HepG2 (cell line): ENCODE measurements around the gene NFIC. TPM values are rescaled to one million over a fixed set of nuclear protein-coding genes. Genes with fewer than 3 reads are reported as not detected.

Source experiments
- ATAC-seq: fragments of 200-7000 bp; cut with Tn5 transposase; 3 replicates; pipeline ENCODE4 v1.9.1; 2020; ENCODE audit warnings: mild to moderate bottlenecking, moderate library complexity
- BruUV-seq: library from RNA; stranded (reverse); fragments of 400-500 nt; replicated peaks from 2 replicates; lab custom pipeline; 2021; lab: Mats Ljungman, UMichigan
- CTCF ChIA-PET: fragments of 300-600 bp; formaldehyde crosslinking; extraction: SDS; loops from one replicate; lab custom pipeline; 2021; ENCODE audit warnings: low total read pairs, inconsistent platforms, low intra/inter-chr PET ratio; lab: Yijun Ruan, JAX
- POLR2A ChIA-PET: fragments of 350-600 bp; sonication (Branson Sonifier 250); formaldehyde crosslinking; loops from one replicate; lab custom pipeline; 2020; ENCODE audit warnings: antibody characterized with exemption, inconsistent platforms; lab: Yijun Ruan, JAX
- DNase-seq: peaks from one replicate; pipeline ENCODE4 v3.0.0-alpha.2; 2015; ENCODE audit warnings: low spot score
- FAIRE-seq: peaks from 3 replicates; lab custom pipeline; 2011; peaks lifted over from hg19 to GRCh38; lab: Jason Lieb, UNC
- H2AFZ ChIP-seq: one replicate; pipeline ENCODE4 v1.6.1; 2011; ENCODE audit warnings: low read length, inconsistent platforms
- H3K27ac ChIP-seq: fragments of 300-600 bp; 3 replicates; pipeline ENCODE4 v1.8.0; 2011; ENCODE audit warnings: mixed run types, mild to moderate bottlenecking, mixed read lengths, low read length, inconsistent platforms; ENCODE audit not compliant: insufficient read depth; ENCODE audit errors: extremely low read length
- H3K27me3 ChIP-seq, 2 experiments: fragments of 200-600 bp in 1 of 2; 2 replicates in 1 of 2; 3 replicates in 1 of 2; pipeline versions ENCODE4 v1.6.0 to v1.8.0; 2011; ENCODE audit warnings: low read length in 2 of 2, mild to moderate bottlenecking in 2 of 2, moderate library complexity in 2 of 2, inconsistent platforms in 1 of 2; ENCODE audit not compliant: insufficient read depth in 2 of 2, control insufficient read depth in 1 of 2
- H3K36me3 ChIP-seq, 2 experiments: fragments of 200-600 bp in 1 of 2; replicated peaks in 1 of 2; 2 replicates in 1 of 2; 3 replicates in 1 of 2; pipeline versions ENCODE4 v1.5.1 to v1.8.0; 2011; ENCODE audit warnings: low read length in 2 of 2, inconsistent platforms in 1 of 2; ENCODE audit not compliant: insufficient read depth in 2 of 2, control insufficient read depth in 1 of 2
- H3K4me1 ChIP-seq: 2 replicates; pipeline ENCODE4 v1.5.1; 2012; ENCODE audit warnings: low read length, inconsistent platforms; ENCODE audit not compliant: insufficient read depth
- H3K4me2 ChIP-seq: 2 replicates; pipeline ENCODE4 v1.6.0; 2011; ENCODE audit warnings: low read depth, low read length, inconsistent platforms
- H3K4me3 ChIP-seq, 3 experiments: fragments of 200-600 bp in 1 of 3; sonication (generic), shearing (Covaris generic) in 1 of 3; replicated peaks in 1 of 3; 2 replicates each; pipeline ENCODE4 v1.5.1; 2011 to 2016; ENCODE audit warnings: low read length in 3 of 3, inconsistent platforms in 2 of 3, low read depth in 2 of 3, mild to moderate bottlenecking in 2 of 3, control low read depth in 1 of 3, mixed read lengths in 1 of 3; ENCODE audit not compliant: insufficient read depth in 1 of 3
- H3K79me2 ChIP-seq: one replicate; pipeline ENCODE4 v1.6.1; 2011; ENCODE audit warnings: low read length, inconsistent platforms; ENCODE audit not compliant: insufficient read depth
- H3K9ac ChIP-seq: 2 replicates; pipeline ENCODE4 v1.6.0; 2011; ENCODE audit warnings: mild to moderate bottlenecking, low read depth, low read length, inconsistent platforms; ENCODE audit not compliant: insufficient read depth
- H3K9me3 ChIP-seq: 2 replicates; pipeline ENCODE4 v1.5.1; 2012; ENCODE audit warnings: mild to moderate bottlenecking, low read length
- H4K20me1 ChIP-seq: 2 replicates; pipeline ENCODE4 v1.6.0; 2011; ENCODE audit warnings: inconsistent platforms, mild to moderate bottlenecking, low read length, moderate library complexity; ENCODE audit not compliant: insufficient read depth
- FOXK2 ChIP-seq: fragments of 450-650 bp; IDR thresholded peaks from 2 replicates; pipeline ENCODE4 v1.6.1; 2016
- KDM5B ChIP-seq: sonication (generic); formaldehyde crosslinking; IDR thresholded peaks from 2 replicates; pipeline ENCODE4 v1.4.0; 2020; ENCODE audit warnings: missing genetic modification reagents, mild to moderate bottlenecking, borderline replicate concordance
- SMAD1 ChIP-seq: sonication (generic); formaldehyde crosslinking; IDR thresholded peaks from 2 replicates; pipeline ENCODE4 v1.4.0; 2020; ENCODE audit warnings: missing genetic modification reagents, low read depth, mild to moderate bottlenecking, borderline replicate concordance
- ZNF761 ChIP-seq: sonication (generic); formaldehyde crosslinking; conservative IDR thresholded peaks from 2 replicates; pipeline ENCODE4 v1.4.0; 2020; ENCODE audit warnings: mild to moderate bottlenecking, missing genetic modification reagents
- WGBS: methylation state at CpG from one replicate; pipeline ENCODE4 v1.1.6; 2017; ENCODE audit warnings: low lambda C conversion rate; 5-methylcytosine and 5-hydroxymethylcytosine counted together
- in situ Hi-C: cut with HindIII; loops from 2 replicates; pipeline ENCODE4 v1.10.0; 2017; ENCODE audit warnings: low pct_unique_long_range_greater_than_20kb; ENCODE audit not compliant: extremely low pct_ligation_motif_present
- intact Hi-C: fragments of 100-400 bp; cut with micrococcal nuclease; formaldehyde crosslinking; loops from one replicate; pipeline ENCODE4 v1.10.0; 2022; ENCODE audit not compliant: unreplicated experiment
- polyA plus RNA-seq, 8 experiments: library from polyadenylated mRNA; depleted of rRNA in 3 of 8; stranded (reverse) in 7 of 8; unstranded in 1 of 8; fragments of >200 nt; fragmentation: Illumina TruSeq in 4 of 8; extraction: Trizol in 4 of 8; gene quantifications; 2 replicates each; pipeline versions ENCODE4 v1.2.1 to v1.2.3, GENCODE V29; 2011 to 2016; ENCODE audit warnings: low read depth in 4 of 8, missing spikeins in 1 of 8, mixed read lengths in 1 of 8; ENCODE audit not compliant: insufficient read depth in 1 of 8
- total RNA-seq, 5 experiments: library from RNA; depleted of rRNA; stranded (reverse); fragments of >200 nt; fragmentation: Illumina TruSeq; extraction: Trizol; gene quantifications; 2 replicates each; pipeline ENCODE4 v1.2.3, GENCODE V29; 2016; ENCODE audit warnings: low read depth in 1 of 5
- TF ChIP-seq, protein P1 (sequence below): sonication (generic); formaldehyde crosslinking; IDR thresholded peaks from 2 replicates; pipeline ENCODE4 v1.4.0; 2020; ENCODE audit warnings: missing genetic modification reagents, mild to moderate bottlenecking, borderline replicate concordance
- TF ChIP-seq, protein P2 (sequence below): sonication (generic); formaldehyde crosslinking; IDR thresholded peaks from 2 replicates; pipeline ENCODE4 v1.5.0; 2020; ENCODE audit warnings: mild to moderate bottlenecking, missing genetic modification reagents, borderline replicate concordance
- TF ChIP-seq, protein P3 (sequence below): sonication (generic); formaldehyde crosslinking; IDR thresholded peaks from 2 replicates; pipeline ENCODE4 v1.5.1; 2020; ENCODE audit warnings: mild to moderate bottlenecking, missing genetic modification reagents, borderline replicate concordance

NFIC gene
- total and polyA plus RNA-seq, 2 of the 13 experiments (the other 11 are each of a cell fraction or from before 2014, with no cell fraction given): 1.3 to 2.5 TPM

DNA sequence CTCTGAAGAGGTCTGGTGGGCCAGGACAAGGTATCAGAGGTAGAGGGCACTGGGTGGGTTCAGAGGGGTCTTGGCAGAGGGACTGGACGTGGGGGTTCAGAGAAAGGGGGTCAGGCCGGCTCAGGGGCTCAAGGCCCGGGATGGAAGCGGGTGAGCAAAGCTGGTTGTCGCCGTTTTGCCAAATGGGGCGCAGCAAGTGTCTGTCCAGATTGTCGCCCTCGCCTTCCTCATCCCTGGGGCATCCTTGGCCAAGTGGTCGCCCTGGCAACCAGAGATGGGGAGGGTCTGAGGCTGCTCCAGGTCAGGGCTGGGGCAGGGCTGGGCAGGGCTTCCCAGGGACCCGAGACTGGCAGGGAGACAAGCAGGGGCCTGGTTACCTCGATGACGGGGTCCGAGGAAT, 127.3 kb downstream of the NFIC start:
- CTCF ChIA-PET: no interaction called here
- DNase-seq (no peak), ATAC-seq (no peak), FAIRE-seq (no peak)
- H3K36me3 ChIP-seq: peaks cover 11 to 50% of the 10 kb centered on the region in 2 experiments; a peak in 4 of 5 replicates
- WGBS: 95% methylated on average over 11 of the region's 14 CpGs
- in situ Hi-C loops (no loop called here), intact Hi-C loops (no loop called here)
- H3K4me3 ChIP-seq: no peak overlapping the region
- H3K79me2 ChIP-seq: peaks cover 11% of the 10 kb centered on the region
- no TSS peak for BruUV-seq
- no peak overlapping the region for H2AFZ ChIP-seq
- H3K9ac ChIP-seq: no peak overlapping the region
- no peaks in the 10 kb centered on the region; a peak in 1 of 5 replicates for H3K27me3 ChIP-seq
- no peak overlapping the region for H3K27ac ChIP-seq
- H3K4me1 ChIP-seq: peaks cover 12% of the 10 kb centered on the region
- POLR2A ChIA-PET: interaction anchor here (1.0 kb wide), 1 partner anchor 13 kb away, joined by 3 read pairs; the partner anchor contains the start of gene SMIM24
- no peaks in the 10 kb centered on the region for H4K20me1 ChIP-seq
- no peaks in the 10 kb centered on the region for H3K9me3 ChIP-seq
- no peak overlapping the region for H3K4me2 ChIP-seq
- TF ChIP-seq SMAD1 (CRISPR knock-in tag) (no peak), ZNF761 (no peak), KDM5B (CRISPR knock-in tag) (no peak), FOXK2 (no peak)
- TF ChIP-seq, protein P1, sequence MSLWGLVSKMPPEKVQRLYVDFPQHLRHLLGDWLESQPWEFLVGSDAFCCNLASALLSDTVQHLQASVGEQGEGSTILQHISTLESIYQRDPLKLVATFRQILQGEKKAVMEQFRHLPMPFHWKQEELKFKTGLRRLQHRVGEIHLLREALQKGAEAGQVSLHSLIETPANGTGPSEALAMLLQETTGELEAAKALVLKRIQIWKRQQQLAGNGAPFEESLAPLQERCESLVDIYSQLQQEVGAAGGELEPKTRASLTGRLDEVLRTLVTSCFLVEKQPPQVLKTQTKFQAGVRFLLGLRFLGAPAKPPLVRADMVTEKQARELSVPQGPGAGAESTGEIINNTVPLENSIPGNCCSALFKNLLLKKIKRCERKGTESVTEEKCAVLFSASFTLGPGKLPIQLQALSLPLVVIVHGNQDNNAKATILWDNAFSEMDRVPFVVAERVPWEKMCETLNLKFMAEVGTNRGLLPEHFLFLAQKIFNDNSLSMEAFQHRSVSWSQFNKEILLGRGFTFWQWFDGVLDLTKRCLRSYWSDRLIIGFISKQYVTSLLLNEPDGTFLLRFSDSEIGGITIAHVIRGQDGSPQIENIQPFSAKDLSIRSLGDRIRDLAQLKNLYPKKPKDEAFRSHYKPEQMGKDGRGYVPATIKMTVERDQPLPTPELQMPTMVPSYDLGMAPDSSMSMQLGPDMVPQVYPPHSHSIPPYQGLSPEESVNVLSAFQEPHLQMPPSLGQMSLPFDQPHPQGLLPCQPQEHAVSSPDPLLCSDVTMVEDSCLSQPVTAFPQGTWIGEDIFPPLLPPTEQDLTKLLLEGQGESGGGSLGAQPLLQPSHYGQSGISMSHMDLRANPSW (CRISPR knock-in tag): no peak
- TF ChIP-seq, protein P2, sequence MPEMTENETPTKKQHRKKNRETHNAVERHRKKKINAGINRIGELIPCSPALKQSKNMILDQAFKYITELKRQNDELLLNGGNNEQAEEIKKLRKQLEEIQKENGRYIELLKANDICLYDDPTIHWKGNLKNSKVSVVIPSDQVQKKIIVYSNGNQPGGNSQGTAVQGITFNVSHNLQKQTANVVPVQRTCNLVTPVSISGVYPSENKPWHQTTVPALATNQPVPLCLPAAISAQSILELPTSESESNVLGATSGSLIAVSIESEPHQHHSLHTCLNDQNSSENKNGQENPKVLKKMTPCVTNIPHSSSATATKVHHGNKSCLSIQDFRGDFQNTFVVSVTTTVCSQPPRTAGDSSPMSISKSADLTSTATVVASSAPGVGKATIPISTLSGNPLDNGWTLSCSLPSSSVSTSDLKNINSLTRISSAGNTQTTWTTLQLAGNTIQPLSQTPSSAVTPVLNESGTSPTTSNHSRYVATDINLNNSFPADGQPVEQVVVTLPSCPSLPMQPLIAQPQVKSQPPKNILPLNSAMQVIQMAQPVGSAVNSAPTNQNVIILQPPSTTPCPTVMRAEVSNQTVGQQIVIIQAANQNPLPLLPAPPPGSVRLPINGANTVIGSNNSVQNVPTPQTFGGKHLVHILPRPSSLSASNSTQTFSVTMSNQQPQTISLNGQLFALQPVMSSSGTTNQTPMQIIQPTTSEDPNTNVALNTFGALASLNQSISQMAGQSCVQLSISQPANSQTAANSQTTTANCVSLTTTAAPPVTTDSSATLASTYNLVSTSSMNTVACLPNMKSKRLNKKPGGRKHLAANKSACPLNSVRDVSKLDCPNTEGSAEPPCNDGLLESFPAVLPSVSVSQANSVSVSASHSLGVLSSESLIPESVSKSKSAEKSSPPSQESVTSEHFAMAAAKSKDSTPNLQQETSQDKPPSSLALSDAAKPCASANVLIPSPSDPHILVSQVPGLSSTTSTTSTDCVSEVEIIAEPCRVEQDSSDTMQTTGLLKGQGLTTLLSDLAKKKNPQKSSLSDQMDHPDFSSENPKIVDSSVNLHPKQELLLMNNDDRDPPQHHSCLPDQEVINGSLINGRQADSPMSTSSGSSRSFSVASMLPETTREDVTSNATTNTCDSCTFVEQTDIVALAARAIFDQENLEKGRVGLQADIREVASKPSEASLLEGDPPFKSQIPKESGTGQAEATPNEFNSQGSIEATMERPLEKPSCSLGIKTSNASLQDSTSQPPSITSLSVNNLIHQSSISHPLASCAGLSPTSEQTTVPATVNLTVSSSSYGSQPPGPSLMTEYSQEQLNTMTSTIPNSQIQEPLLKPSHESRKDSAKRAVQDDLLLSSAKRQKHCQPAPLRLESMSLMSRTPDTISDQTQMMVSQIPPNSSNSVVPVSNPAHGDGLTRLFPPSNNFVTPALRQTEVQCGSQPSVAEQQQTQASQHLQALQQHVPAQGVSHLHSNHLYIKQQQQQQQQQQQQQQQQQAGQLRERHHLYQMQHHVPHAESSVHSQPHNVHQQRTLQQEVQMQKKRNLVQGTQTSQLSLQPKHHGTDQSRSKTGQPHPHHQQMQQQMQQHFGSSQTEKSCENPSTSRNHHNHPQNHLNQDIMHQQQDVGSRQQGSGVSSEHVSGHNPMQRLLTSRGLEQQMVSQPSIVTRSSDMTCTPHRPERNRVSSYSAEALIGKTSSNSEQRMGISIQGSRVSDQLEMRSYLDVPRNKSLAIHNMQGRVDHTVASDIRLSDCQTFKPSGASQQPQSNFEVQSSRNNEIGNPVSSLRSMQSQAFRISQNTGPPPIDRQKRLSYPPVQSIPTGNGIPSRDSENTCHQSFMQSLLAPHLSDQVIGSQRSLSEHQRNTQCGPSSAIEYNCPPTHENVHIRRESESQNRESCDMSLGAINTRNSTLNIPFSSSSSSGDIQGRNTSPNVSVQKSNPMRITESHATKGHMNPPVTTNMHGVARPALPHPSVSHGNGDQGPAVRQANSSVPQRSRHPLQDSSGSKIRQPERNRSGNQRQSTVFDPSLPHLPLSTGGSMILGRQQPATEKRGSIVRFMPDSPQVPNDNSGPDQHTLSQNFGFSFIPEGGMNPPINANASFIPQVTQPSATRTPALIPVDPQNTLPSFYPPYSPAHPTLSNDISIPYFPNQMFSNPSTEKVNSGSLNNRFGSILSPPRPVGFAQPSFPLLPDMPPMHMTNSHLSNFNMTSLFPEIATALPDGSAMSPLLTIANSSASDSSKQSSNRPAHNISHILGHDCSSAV (CRISPR knock-in tag): no peak
- TF ChIP-seq, protein P3, sequence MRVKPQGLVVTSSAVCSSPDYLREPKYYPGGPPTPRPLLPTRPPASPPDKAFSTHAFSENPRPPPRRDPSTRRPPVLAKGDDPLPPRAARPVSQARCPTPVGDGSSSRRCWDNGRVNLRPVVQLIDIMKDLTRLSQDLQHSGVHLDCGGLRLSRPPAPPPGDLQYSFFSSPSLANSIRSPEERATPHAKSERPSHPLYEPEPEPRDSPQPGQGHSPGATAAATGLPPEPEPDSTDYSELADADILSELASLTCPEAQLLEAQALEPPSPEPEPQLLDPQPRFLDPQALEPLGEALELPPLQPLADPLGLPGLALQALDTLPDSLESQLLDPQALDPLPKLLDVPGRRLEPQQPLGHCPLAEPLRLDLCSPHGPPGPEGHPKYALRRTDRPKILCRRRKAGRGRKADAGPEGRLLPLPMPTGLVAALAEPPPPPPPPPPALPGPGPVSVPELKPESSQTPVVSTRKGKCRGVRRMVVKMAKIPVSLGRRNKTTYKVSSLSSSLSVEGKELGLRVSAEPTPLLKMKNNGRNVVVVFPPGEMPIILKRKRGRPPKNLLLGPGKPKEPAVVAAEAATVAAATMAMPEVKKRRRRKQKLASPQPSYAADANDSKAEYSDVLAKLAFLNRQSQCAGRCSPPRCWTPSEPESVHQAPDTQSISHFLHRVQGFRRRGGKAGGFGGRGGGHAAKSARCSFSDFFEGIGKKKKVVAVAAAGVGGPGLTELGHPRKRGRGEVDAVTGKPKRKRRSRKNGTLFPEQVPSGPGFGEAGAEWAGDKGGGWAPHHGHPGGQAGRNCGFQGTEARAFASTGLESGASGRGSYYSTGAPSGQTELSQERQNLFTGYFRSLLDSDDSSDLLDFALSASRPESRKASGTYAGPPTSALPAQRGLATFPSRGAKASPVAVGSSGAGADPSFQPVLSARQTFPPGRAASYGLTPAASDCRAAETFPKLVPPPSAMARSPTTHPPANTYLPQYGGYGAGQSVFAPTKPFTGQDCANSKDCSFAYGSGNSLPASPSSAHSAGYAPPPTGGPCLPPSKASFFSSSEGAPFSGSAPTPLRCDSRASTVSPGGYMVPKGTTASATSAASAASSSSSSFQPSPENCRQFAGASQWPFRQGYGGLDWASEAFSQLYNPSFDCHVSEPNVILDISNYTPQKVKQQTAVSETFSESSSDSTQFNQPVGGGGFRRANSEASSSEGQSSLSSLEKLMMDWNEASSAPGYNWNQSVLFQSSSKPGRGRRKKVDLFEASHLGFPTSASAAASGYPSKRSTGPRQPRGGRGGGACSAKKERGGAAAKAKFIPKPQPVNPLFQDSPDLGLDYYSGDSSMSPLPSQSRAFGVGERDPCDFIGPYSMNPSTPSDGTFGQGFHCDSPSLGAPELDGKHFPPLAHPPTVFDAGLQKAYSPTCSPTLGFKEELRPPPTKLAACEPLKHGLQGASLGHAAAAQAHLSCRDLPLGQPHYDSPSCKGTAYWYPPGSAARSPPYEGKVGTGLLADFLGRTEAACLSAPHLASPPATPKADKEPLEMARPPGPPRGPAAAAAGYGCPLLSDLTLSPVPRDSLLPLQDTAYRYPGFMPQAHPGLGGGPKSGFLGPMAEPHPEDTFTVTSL: no peak
